SU-DHL-6 (cell line): Measurements from ENCODE around the gene HMGCS1.

Source experiments
- H2AFZ ChIP-seq: fragments of 200-600 bp; sonication (generic); 2 replicates; pipeline ENCODE4 v1.6.1; 2014; ENCODE audit warnings: low read depth, mild to moderate bottlenecking, moderate library complexity, mixed read lengths, antibody characterized with exemption, low read length; ENCODE audit not compliant: severe bottlenecking
- H3F3A ChIP-seq: fragments of 200-600 bp; shearing (Covaris generic); 2 replicates; pipeline ENCODE4 v1.6.0; 2016; ENCODE audit warnings: antibody characterized with exemption, mild to moderate bottlenecking; ENCODE audit not compliant: insufficient read depth
- H3K27ac ChIP-seq: fragments of 200-600 bp; sonication (generic); 2 replicates; pipeline ENCODE4 v1.5.1; 2016; ENCODE audit warnings: low read depth, mild to moderate bottlenecking, low read length, moderate library complexity, mixed read lengths
- H3K27me3 ChIP-seq: fragments of 200-600 bp; sonication (generic), shearing (Covaris generic); 2 replicates; pipeline ENCODE4 v1.6.0; 2014; ENCODE audit warnings: mild to moderate bottlenecking, low read length
- H3K36me3 ChIP-seq: fragments of 200-600 bp; sonication (generic); 2 replicates; pipeline ENCODE4 v1.6.1; 2014; ENCODE audit warnings: mild to moderate bottlenecking, low read length, mixed read lengths
- H3K4me2 ChIP-seq: fragments of 300-600, 200-600 bp; shearing (Covaris generic), sonication (generic); 2 replicates; pipeline ENCODE4 v1.6.0; 2014; ENCODE audit warnings: low read length, low read depth, mild to moderate bottlenecking; ENCODE audit not compliant: poor library complexity, severe bottlenecking
- H3K4me3 ChIP-seq: fragments of 200-600 bp; sonication (generic); 2 replicates; pipeline ENCODE4 v1.5.1; 2014; ENCODE audit warnings: antibody characterized with exemption, low read length, mild to moderate bottlenecking, mixed read lengths; ENCODE audit not compliant: insufficient read depth, poor library complexity, severe bottlenecking
- H3K79me2 ChIP-seq: fragments of 200-600 bp; sonication (generic); 2 replicates; pipeline ENCODE4 v1.6.1; 2014; ENCODE audit warnings: mild to moderate bottlenecking, low read length, moderate library complexity; ENCODE audit not compliant: insufficient read depth
- H3K9ac ChIP-seq: fragments of 200-600 bp; sonication (generic); 2 replicates; pipeline ENCODE4 v1.7.0; 2014; ENCODE audit warnings: mild to moderate bottlenecking, low read length
- H3K9me2 ChIP-seq: fragments of 200-600 bp; sonication (generic); replicated peaks from 2 replicates; pipeline ENCODE4 v1.6.1; 2014; ENCODE audit warnings: low read length; ENCODE audit not compliant: insufficient read depth
- H3K9me3 ChIP-seq: fragments of 200-600 bp; sonication (generic); 2 replicates; pipeline ENCODE4 v1.6.1; 2014; ENCODE audit warnings: low read length, mixed read lengths; ENCODE audit not compliant: insufficient read depth
- H4K20me1 ChIP-seq: fragments of 200-600 bp; sonication (generic); 2 replicates; pipeline ENCODE4 v1.6.1; 2014; ENCODE audit warnings: low read depth, mild to moderate bottlenecking, antibody characterized with exemption, low read length, moderate library complexity, mixed read lengths
- CTCF ChIP-seq: fragments of 200-600 bp; sonication (generic); IDR thresholded peaks from one replicate; pipeline ENCODE4 v1.5.1; 2017; ENCODE audit warnings: antibody characterized with exemption, mild to moderate bottlenecking, low read length, moderate library complexity; ENCODE audit not compliant: insufficient read depth, poor library complexity, severe bottlenecking
- EZH2phosphoT487 ChIP-seq: fragments of 200-600 bp; sonication (generic), shearing (Covaris generic); conservative IDR thresholded peaks from 2 replicates; pipeline ENCODE4 v1.6.1; 2018; ENCODE audit warnings: mild to moderate bottlenecking, antibody characterized with exemption, low read length, moderate library complexity, mixed read lengths

The HMGCS1 gene

GRCh38 chr5:43352915-43353314 is 39.7 kb upstream of the HMGCS1 start:
- Histone ChIP-seq H3F3A (no peaks in the 10 kb centered on the region), H3K9me3 (no peaks in the 10 kb centered on the region), H3K4me3 (no peak overlapping the region)

GRCh38 chr5:43352131-43352530 is 38.9 kb upstream of the HMGCS1 start:
- H3K4me3 ChIP-seq, result no peak overlapping the region
- H3K9me3 ChIP-seq, result no peaks in the 10 kb centered on the region
- H3K9me2 ChIP-seq, result no peaks in the 10 kb centered on the region
- no peaks in the 10 kb centered on the region for H3F3A ChIP-seq
- no peaks in the 10 kb centered on the region for H3K36me3 ChIP-seq
- no peaks in the 10 kb centered on the region for H3K27me3 ChIP-seq
- H4K20me1 ChIP-seq, result no peaks in the 10 kb centered on the region
- no peak overlapping the region for H3K27ac ChIP-seq
- no peak overlapping the region for H3K9ac ChIP-seq
- TF ChIP-seq CTCF, result no peak
- no peak for TF ChIP-seq EZH2phosphoT487
- no peak overlapping the region for H3K4me2 ChIP-seq
- H2AFZ ChIP-seq, result no peak overlapping the region
- H3K79me2 ChIP-seq, result no peaks in the 10 kb centered on the region

More at GRCh38 chr5:43352915-43353314, 39.7 kb upstream of the HMGCS1 start:
- TF ChIP-seq EZH2phosphoT487, result no peak
- TF ChIP-seq CTCF, result no peak
- Histone ChIP-seq H3K27ac (no peak overlapping the region), H3K36me3 (no peaks in the 10 kb centered on the region), H3K9me2 (no peaks in the 10 kb centered on the region), H3K27me3 (no peaks in the 10 kb centered on the region), H4K20me1 (no peaks in the 10 kb centered on the region), H3K9ac (no peak overlapping the region), H3K79me2 (no peaks in the 10 kb centered on the region), H2AFZ (no peak overlapping the region), H3K4me2 (no peak overlapping the region)

- H3K9me2 ChIP-seq, result no peaks in the 10 kb centered on the region
- no peak overlapping the region for H3K9ac ChIP-seq
- H3F3A ChIP-seq, result no peaks in the 10 kb centered on the region
- no peak for TF ChIP-seq EZH2phosphoT487
- TF ChIP-seq CTCF, result no peak
- H3K27me3 ChIP-seq, result no peaks in the 10 kb centered on the region
- H3K4me2 ChIP-seq, result no peak overlapping the region
- no peaks in the 10 kb centered on the region for H3K9me3 ChIP-seq
- H2AFZ ChIP-seq, result no peak overlapping the region
- H3K79me2 ChIP-seq, result no peaks in the 10 kb centered on the region
- H3K36me3 ChIP-seq, result no peaks in the 10 kb centered on the region
- no peak overlapping the region for H3K27ac ChIP-seq
- no peak overlapping the region for H3K4me3 ChIP-seq
- no peaks in the 10 kb centered on the region for H4K20me1 ChIP-seq
These were observed 35.7 kb upstream of the HMGCS1 start for GRCh38 chr5:43348861-43349363.

GRCh38 chr5:43348207-43348606 is 35.0 kb upstream of the HMGCS1 start:
- Histone ChIP-seq H3K9me3 (no peaks in the 10 kb centered on the region), H3K4me2 (no peak overlapping the region), H3K36me3 (no peaks in the 10 kb centered on the region), H3K9ac (no peak overlapping the region), H3K79me2 (no peaks in the 10 kb centered on the region), H3K9me2 (no peaks in the 10 kb centered on the region), H3F3A (no peaks in the 10 kb centered on the region), H3K27me3 (no peaks in the 10 kb centered on the region), H3K27ac (no peak overlapping the region), H2AFZ (no peak overlapping the region), H4K20me1 (no peaks in the 10 kb centered on the region), H3K4me3 (no peak overlapping the region)
- TF ChIP-seq CTCF (no peak), EZH2phosphoT487 (no peak)
